Astrocyte (in vitro differentiated cells and primary cell): ENCODE measurements around the gene INAFM2.

Experiments used
- EZH2 ChIP-seq: IDR thresholded peaks from 2 replicates; pipeline ENCODE4 v1.6.1; 2012; ENCODE audit warnings: mild to moderate bottlenecking, low read length, inconsistent platforms; ENCODE audit not compliant: insufficient read depth
- TF ChIP-seq, protein P1 (sequence below): IDR thresholded peaks from 2 replicates; pipeline ENCODE4 v1.5.1; 2011; ENCODE audit warnings: low read depth, mild to moderate bottlenecking, inconsistent platforms, low read length, moderate library complexity; ENCODE audit not compliant: insufficient read depth

DNA sequence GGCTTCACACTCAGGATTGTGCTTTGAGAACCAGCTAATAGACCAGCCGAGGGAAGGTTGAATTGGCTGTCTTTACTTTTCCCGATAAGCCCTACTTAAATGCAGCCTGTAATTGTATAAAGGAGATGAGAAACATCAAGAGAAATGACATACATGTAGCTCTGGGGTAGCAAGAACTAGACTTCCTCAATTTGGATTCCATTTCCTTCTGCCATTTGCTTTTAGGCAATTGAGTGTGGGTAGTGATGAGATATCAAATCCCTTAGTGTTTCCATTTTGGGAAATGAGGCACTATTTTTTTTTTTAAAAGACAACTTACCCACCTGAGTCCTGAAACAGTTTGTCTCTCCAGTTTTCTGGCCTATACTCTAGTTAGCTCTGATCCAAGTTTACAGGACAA lies 2.2 kb downstream of the INAFM2 start:
- TF ChIP-seq, protein P1, sequence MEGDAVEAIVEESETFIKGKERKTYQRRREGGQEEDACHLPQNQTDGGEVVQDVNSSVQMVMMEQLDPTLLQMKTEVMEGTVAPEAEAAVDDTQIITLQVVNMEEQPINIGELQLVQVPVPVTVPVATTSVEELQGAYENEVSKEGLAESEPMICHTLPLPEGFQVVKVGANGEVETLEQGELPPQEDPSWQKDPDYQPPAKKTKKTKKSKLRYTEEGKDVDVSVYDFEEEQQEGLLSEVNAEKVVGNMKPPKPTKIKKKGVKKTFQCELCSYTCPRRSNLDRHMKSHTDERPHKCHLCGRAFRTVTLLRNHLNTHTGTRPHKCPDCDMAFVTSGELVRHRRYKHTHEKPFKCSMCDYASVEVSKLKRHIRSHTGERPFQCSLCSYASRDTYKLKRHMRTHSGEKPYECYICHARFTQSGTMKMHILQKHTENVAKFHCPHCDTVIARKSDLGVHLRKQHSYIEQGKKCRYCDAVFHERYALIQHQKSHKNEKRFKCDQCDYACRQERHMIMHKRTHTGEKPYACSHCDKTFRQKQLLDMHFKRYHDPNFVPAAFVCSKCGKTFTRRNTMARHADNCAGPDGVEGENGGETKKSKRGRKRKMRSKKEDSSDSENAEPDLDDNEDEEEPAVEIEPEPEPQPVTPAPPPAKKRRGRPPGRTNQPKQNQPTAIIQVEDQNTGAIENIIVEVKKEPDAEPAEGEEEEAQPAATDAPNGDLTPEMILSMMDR, result no peak
- no peak for TF ChIP-seq EZH2
